Measurements from ENCODE around the gene HMCN1.

- TF ChIP-seq CTCF (conservative IDR thresholded peaks at IDR 0.05) (no peak), EZH2 (IDR thresholded peaks at IDR 0.05; ENCODE audit: low read depth) (no peak)
Measured at GRCh38 chr1:185971688-185972087, 237.5 kb downstream of the HMCN1 start.
